Neural progenitor cell (in vitro differentiated cells): ENCODE results near the gene TMEM164.

Experiments used
- CTCF ChIP-seq: fragments of 200-600 bp; sonication (generic); IDR thresholded peaks from 2 replicates; pipeline ENCODE4 v1.5.1; 2017; ENCODE audit warnings: antibody characterized with exemption, mild to moderate bottlenecking
- EZH2 ChIP-seq: fragments of 200-600 bp; sonication (generic); IDR thresholded peaks from 2 replicates; pipeline ENCODE4 v1.6.1; 2017; ENCODE audit warnings: antibody characterized with exemption, mild to moderate bottlenecking, moderate library complexity
- EZH2phosphoT487 ChIP-seq: fragments of 200-600 bp; sonication (generic); IDR thresholded peaks from 2 replicates; pipeline ENCODE4 v1.6.1; 2017; ENCODE audit warnings: antibody characterized with exemption

DNA sequence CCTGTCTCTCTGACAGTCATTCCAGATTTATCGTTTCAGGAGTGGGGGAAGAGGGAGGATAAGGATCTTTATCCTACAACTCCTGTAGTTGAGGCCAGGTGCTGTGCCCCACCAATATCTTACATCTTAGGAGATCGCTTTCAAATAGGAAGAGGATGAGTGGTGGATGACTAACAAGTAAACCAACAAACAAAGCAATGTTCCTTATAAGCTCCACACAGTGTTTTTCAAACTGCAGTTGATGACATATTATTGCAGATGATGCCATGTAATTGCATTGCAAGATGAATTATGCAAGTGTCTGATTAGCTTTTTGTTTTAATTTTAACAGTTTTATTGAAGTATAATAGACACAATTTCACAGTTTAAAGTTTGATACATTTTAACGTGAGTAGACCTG lies 35.8 kb upstream of the TMEM164 start:
- TF ChIP-seq CTCF (no peak), EZH2phosphoT487 (no peak), EZH2 (no peak)
